Renal pelvis (tissue), 4 donors: ENCODE measurements around the gene PTGES. TPM values are rescaled to one million over a fixed set of nuclear protein-coding genes. Genes with fewer than 3 reads are reported as not detected.
"Not testable (repeated sequence)": the region's sequence is repeated elsewhere in the genome, so short reads cannot be mapped to it uniquely, and the experiment has no call there.

Experiments
- DNase-seq: peaks from one replicate; pipeline ENCODE4 v3.0.0-alpha.2; 2013
- polyA plus RNA-seq, 3 donors: library from polyadenylated mRNA; unstranded; fragments of 120-200 nt; gene quantifications; one replicate each; pipeline ENCODE4 v1.2.1, GENCODE V29; 2013; ENCODE audit not compliant: insufficient read length in 3 of 3

The PTGES gene
- polyA plus RNA-seq, 3 donors = 3.3 to 4.3 (median 4.3) TPM

DNA sequence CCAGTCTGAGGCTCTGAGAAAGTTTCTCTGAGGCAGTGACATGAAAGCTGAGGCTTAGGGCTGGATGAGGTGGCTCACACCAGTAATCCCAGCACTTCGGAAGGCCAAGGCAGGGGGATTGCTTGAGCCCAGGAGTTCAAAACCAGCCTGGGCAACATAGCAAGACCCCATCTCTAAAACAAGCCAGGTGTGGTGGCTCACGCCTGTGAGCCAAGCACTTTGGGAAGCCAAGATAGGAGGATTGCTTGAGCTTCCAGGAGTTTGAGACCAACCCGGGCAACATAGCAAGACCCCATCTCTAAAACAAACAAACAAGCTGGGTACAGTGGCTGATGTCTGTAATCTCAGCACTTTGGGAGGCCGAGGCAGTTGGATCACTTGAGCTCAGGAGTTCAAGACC, 3.8 kb downstream of the PTGES start:
- not testable (repeated sequence) for DNase-seq

DNA sequence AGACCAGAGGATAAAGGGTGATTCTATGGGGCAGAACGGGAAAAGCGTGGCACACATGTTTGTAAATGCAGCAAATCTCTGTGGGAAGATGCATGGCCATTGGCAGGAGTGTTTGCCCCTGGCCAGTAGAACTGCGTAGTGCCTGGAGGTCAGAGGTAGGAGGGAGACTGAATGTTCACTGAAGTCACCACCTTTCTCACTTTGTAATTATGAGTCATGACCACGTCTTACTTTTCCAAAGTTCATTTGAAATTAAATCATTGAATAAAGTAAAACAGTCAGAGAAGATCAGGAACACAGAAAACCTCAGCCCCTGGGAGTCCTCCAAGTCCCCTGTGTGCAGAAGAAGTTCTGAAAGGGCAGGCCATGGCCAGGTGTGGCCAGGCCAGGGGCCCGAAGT, 4.6 kb downstream of the PTGES start:
- no peak for DNase-seq

DNA sequence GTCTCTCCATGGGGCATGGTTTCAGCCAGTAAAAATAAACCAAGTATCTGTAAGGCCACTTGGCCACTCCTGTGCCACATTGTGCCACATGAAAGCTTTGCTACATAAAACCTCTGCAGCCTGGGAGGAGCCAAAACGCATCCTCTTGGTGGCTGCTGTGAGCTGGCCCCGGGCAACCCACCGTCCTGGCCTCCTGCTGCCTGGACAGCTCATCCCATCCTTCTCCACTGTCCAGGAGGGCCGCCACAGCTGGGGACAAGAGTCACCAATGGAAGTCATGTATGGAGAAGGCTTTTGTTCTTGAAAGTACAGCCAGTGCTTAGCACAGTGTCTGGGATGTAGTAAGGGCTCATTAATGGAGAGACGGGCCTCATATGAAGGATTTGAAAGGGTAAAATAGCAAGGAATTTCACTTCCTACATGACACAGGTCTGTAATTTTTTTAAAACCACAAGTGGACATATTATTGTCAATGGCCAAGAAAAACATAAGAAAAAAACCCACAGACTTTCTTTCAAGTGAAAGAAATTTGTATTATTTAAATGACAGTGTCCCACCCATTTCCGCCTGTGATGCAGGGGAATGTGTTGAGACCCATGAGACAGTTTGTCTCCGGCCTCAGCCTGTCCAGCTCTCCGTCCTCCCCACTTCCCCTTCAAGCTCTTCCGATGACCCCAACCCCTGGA, 6.6 kb downstream of the PTGES start:
- no peak for DNase-seq

DNA sequence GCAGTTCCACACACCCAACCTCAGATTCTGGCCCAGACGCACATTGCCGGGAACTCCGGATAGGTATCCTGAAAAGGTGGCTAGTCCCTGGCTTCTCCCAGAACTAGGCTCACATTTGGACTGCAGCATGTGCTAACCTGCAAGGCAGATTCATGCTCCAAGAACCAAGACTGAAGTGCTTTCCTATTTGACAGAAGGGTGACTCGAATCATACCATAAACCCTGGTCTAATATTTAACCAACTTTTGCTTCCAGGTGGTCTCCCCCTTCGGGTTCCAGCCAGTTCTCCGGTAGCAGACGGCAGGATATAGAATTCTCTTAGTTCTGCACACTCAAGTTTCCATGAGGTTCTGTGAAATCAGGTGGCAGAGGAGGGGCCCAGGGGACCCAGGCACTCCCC, 7.6 kb downstream of the PTGES start:
- DNase-seq = peak; percentile 61

DNA sequence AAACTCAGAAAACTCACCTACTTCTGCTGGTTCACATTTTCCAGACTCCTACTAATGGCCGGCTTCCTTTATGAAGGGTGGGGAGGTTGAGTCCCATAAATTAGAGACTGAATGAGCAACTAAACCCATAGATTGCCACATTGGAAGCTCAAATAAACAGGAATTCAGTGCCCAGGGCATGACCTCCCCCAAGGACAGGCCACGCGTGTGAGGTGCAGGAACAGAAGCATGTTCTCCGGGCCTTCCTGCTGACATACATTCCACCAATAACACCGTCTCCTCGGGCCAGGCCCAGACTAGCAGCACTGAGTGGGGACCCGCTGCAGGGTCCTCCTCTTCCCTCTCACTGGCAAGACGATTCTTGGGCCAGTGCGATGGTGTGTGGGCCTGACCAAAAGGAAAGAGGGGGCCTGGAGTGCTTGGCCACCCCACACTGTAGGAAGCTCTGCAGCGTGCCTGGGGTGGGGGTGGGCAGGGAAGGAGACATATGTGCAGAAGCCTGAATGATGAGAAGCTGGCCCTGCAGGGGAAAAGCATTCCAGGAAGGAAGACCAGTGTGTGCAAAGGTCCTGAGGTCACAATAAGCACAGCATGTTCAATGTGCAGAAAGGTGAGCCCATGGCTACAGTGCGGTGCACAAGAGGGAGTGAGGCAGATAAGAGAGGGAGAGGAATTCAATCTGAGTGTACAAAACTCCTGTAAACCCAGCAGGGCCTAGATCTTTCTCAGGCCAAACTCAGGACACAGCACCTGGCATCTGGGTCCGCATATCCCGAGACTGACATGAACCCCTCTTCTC, 12.0 kb downstream of the PTGES start:
- DNase-seq = no peak

DNA sequence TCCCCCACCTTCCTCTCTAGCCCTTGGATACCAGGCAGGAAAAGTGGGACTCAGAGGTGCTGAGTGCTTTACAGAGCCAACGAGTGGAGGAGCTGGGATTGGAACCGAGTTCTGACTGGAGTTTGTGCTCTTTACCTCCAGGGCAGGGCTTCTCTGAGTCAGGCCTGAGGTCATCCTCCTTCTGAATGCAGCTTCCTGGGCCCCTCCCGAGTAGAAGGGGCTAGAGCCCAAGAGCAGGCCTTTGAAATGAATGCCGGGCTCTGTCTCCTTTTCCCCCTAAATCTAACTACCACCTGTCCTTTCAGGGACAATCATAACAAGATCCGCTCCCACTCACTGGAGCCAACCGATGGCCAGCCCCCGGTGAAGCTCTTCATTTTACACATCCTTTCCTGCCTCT, 12.7 kb downstream of the PTGES start:
- DNase-seq = no peak

DNA sequence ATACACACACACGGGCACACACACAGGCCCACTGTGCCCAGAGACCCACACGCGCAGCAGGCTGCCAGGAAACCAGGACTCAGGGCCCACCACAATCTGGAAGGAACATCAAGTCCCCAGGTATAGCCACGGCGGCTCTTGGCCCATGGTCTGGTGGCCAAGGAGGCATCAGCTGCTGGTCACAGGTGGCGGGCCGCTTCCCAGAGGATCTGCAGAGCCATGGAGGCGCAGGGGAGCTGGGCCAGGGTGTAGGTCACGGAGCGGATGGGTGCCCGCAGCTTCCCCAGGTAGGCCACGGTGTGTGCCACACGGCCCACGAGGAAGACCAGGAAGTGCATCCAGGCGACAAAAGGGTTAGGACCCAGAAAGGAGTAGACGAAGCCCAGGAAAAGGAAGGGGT, 13.4 kb downstream of the PTGES start:
- DNase-seq = no peak

DNA sequence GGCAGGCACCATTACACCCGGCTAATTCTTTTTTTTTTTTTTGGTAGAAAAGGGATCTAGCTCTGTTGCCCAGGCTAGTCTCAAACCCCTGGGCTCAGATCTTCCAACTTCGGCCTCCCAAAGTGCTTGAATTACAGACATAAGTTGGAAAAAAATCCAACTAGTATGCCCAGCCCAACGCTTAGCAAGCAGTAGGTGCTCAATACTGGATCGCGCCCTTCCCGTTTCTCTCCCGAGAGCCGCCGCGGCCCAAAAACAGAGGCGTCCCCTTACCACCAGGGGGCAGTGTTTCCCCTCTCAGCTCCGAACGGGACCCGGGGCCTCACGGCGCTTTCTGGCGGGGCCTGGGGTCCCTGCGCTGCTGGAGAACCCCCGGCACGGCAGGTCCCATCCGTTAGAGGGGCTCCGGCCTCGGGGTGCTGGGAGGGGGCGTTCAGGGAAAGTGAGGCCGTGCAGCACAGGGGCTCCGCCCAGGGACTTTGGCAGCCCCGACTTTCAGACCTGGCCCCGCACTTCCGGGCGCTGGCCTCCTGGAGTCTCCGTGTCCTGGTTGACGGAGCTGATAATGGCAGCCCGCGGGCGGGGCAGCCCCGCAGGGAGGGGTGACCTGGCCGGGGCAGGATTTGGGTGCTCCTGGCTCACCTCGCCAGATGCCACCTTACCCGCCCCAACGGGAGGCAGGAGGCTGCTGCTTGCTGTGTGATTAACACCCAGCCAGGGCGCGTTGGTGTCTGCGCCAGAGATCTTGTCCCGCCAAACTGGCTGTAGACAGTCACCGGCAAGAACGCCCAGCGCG, 15.2 kb downstream of the PTGES start:
- peak; percentile 79 for DNase-seq

DNA sequence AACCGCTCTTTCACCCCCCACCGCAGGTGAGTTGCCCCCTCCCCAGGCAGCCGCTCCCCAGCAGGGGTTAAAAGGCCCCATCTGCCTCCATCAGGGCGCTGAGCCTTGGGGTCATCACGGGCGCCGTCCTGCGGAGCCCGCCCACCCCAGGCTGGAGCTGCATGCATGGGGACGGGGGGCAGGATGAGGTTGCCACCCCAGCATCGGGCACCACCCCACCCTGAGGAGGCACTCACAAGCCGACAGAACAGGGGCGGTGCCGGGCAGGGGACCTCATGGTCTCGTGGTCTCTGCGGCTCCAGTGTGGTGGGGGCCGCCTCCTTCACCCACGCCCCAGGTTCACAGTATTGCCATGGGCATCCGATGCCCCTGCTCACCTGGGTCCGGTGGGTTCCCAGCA, 16.5 kb downstream of the PTGES start:
- no peak for DNase-seq

DNA sequence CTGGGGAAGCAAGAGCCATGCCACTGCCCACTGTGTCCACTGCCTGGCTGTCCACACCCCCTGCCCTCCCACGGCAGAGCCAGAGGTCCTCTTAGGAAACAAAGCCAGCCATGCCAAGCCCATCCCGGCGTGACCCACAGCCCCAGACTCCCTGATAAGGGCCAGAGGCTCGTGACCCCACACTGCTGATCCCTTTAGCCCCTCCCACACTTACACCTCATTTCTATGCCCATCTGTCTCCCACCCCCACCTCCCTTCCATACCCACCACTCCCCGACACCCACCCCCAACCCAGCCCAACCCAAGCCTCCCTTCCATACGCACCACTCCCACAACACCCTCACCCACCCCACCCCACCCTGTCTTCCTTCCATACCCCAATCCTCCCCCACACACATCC, 17.3 kb downstream of the PTGES start:
- no peak for DNase-seq

DNA sequence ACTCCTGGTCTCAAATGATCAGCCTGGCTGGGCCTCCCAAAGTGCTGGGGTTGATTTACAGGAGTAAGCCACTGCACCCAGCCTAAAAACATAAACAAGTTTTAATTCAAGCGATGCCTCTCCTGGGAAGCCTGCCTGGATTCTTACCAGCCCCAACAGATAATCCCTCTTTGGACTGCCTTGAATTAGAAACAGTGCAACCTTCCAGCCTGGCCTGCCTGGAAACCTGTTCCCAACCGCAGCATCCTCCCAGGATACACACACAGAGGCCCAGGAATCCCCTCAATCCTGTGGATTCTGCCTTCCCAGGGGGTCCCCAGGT, 19.2 kb downstream of the PTGES start:
- DNase-seq = no peak

DNA sequence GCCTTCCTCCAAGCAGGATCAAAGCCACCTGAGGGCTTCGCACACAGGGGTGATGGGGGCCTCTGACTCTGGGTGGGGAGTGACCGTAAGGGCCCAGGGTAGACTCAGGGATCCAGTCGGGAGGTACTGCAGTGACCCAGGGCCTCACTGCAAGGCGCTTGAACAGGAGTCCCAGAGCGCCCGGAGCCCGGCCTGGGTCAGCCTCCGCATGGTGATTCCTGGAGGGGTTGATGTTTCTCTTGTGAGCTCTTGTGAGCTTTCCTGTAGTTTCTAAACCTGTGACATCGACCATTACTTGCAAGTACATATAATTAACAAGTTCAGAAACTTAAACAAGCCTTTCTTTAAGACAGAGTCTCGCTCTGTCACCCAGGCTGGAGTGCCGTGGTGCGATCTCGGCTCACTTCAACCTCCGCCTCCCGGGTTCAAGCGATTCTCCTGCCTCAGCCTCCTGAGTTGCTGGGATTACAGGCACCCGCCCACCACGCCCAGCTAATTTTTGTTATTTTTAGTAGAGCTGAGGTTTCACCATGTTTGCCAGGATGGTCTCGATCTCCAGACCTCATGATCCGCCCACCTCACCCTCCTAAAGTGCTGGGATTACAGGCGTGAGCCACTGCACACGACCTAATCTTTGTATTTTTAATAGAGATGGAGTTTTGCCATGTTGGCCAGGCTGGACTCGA, 19.8 kb downstream of the PTGES start:
- no peak for DNase-seq

DNA sequence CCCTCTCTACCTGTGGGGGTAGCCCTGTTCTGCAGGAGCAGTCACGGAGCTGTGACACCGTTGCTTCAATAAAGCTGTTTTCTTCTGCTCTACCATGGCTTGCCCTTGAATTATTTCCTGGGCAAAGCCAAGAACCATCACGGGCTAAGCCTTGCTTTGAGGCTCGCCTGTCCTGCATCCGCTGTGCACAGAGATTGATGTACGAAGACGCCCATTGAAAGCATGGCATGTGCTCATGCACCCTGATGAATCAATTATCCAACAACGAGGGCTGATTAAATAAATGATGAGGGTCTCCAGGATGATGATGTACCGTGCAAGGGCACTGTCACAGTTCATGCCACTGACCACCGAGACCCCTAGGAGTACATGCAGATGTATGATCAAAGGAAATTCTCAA, 20.7 kb downstream of the PTGES start:
- no peak for DNase-seq

DNA sequence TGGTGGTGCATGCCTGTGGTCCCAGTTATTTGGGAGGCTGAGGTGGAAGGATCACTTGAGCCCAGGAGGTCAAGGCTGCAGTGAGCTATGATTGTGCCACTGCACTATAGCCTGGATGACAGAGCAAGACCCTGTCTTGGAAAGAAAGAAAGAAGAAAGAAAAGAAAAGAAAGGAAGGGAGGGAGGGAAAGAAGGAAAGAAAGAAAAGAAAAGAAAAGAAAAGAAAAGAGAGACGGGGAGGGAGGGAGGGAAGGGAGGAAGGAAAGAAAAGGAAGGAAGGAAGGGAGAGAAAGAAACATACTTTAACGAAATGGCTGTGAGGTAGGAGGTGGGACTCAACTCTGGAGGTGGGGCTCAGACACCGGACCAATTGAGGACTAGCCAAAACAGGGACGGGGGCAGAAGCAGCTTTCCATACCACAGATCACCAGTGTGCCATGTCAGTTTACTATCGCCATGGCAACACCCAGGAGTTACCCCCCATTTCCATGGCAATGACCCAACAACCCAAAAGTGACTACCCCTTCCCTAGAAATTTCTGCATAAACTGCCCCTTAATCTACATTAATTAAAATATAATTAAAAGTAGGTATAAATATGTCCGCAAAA, 21.3 kb downstream of the PTGES start:
- no peak for DNase-seq

DNA sequence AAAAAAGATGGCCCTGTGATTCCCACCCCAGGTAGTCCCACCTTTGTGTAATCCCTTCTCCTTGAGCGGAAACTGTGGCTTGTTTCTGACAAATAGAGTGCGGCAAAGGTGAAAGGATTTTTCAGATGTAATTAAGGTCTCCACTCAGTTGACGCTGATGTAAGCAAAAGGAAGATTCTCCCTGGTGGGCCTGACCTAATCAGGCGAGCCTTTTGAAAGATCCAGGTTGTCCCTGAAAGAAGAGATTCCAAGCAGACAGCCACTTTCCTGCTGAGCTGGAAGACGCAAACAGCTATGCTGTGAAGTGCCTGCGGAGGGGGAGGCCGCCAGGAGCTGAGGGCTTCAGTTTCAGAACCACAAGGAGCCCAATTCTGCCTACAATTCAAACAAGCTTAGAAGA, 24.1 kb downstream of the PTGES start:
- no peak for DNase-seq

DNA sequence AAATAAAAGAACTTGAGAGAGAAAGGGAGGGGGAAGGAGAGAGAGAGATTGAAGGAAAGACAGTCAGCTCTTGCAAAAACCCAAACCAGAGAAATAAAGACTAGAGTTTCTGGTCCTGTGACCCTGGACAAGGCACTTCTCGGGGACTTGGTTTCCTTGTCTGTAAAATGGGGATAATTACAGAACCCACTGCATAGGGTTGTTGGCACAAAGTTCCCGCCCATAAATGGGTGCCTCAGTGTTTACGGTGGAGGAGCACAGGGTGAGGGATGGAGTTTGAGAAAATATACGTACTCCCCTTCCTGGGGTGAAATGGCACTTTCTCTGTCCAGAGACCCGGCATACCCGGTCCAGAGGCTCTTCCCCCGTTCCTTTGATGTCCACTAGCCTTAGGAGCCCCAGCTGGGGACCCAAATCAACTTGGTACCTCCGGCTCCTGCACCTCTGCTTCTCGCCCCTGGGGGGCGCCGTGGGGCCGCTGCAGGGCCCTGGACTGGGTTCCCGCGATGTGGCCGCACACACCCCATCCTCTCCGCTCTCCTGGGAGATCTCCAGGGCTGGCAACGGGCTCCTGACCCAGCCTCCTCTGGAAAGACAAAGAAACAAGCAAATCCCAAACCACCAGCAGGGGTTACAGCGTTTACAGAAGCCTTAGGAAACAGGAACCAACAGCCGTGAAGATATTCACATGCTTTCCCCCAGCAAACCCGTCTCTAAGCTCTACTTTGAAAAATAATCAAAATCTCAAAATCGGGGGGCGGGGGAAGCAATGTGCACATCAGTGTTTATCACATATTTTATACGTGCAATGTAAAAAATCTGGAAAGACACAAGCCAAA, 26.3 kb downstream of the PTGES start:
- DNase-seq = peak; percentile 42

DNA sequence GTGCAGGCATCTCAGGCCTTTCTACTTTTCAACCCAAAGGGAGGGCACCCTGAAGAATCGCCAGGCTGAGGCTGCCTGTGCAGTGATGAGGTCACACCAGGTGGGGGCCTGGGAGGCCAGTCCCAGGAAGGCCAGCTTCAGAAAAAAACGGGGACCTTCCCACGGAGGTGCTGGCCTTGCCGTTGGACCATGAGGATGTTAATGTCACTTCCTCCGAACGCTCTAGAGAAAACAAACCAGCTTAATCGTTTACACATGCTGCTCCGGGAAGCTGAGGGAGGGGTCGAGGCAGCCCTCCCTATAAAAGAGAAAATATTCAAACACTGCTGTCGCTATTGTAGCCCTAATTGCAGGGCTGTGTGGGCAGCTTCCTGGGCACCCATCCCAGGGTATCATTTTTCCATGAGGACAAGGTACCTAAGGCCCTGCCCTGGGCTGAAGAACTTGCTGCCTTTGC, 27.0 kb downstream of the PTGES start:
- DNase-seq = no peak

DNA sequence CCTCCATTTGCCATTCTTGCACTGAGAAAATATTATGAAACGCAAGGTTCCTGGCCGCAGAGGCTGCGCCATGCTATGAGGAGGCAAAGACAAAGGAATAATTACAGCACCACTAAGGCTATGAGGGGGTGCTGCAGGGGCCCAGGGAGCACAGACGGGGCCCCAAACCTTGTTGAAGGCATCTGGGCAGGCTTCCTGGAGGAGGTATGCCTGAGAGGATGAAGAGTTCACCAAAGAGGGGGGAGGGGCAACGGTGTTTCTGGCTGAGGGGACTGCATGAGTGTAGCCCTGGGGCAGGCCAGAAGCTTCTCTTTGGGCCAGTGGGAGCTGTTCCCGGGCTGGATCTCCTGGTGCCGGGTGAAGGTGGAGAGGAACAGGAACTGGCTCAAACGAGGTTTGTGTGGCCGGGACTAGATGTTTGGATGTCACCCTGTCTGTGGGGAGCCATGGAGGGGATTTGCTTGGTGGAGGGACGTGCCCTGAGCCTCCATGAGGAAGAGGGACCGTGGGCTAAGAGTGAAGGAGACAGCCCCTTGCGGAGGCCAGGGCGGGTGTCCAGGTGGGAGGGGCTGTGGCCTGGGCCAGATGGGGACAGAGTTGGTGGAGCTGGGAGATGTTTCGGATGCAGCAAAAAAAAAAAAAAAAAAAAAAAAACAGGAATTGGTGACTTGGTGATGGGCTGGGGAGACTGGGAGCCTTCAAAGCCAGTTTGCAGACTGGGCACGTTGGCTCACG, 28.2 kb downstream of the PTGES start:
- no peak for DNase-seq

DNA sequence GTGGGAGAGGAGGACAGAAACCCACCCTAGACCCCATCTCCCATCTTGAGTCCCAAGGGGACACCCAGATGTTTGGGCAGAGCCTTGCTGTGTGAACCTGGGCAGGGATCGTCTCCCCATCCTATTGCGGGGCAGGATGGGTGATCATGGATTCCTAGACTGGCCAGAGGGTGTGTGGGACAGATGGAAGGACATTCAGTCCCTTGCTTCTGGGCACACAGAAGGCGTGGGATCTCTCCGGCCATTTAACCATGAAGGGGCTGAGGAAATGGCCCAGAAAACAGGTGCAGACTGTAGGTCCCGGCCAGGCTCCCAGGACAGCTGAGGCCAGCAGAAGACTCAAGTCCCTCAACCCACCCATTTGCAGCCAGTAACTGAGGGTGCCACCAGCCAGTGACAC, 29.9 kb downstream of the PTGES start:
- no peak for DNase-seq

DNA sequence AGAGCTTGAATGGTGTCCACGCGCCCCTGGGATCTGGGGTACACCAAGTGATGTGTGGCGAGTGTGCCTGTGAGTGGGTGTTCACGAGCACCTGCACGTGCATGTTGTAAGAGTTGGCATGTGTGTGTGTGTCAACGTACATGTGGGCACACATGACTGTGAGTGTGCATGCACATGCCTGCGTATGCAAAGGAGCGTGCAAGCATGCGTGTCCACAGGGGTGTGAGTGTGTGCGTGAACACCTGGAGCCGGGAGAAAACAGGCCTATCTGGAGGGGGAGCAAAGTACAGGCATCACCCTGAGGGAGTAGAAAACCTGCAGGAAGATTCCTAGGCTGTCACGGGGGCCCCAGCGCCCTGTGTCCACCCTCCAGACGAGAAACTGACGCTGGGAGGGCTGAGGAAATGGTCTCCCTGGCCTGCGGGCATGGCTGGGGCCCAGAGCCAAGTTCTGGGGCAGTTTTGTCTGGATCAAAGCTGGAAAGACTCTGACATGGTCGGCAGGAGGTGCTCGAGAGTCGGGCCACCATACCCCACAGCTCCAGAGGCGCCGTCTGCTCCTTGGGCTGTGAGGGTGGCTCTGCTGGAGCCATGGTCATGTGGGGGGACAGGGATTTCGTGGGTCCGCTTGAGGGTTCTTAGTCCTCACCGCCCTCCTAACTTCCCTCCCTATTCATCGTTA, 31.8 kb downstream of the PTGES start:
- DNase-seq = no peak
